Glutamatergic neuron (in vitro differentiated cells): ENCODE measurements around the gene NAALAD2. TPM values are rescaled to one million over a fixed set of nuclear protein-coding genes. Genes with fewer than 3 reads are reported as not detected.
"Not testable (repeated sequence)": the region's sequence is repeated elsewhere in the genome, so short reads cannot be mapped to it uniquely, and the experiment has no call there.

Source experiments
- DNase-seq: peaks from one replicate; pipeline ENCODE4 v3.0.0; 2022
- H3K27ac Mint-ChIP-seq: one replicate; pipeline ENCODE4 v1.8.0; 2020; ENCODE audit warnings: mild to moderate bottlenecking, mixed read lengths, inconsistent platforms; ENCODE audit not compliant: unreplicated experiment
- H3K27me3 Mint-ChIP-seq: one replicate; pipeline ENCODE4 v1.8.0; 2020; ENCODE audit warnings: mild to moderate bottlenecking, moderate library complexity, mixed read lengths, inconsistent platforms; ENCODE audit not compliant: unreplicated experiment
- H3K36me3 Mint-ChIP-seq: one replicate; pipeline ENCODE4 v1.8.0; 2020; ENCODE audit warnings: mild to moderate bottlenecking, mixed read lengths, inconsistent platforms; ENCODE audit not compliant: unreplicated experiment
- H3K4me1 Mint-ChIP-seq: one replicate; pipeline ENCODE4 v1.8.0; 2020; ENCODE audit warnings: mild to moderate bottlenecking, low read depth, mixed read lengths, inconsistent platforms; ENCODE audit not compliant: unreplicated experiment
- H3K4me3 Mint-ChIP-seq: one replicate; pipeline ENCODE4 v1.8.0; 2020; ENCODE audit warnings: mild to moderate bottlenecking, mixed read lengths, inconsistent platforms; ENCODE audit not compliant: unreplicated experiment
- H3K9me3 Mint-ChIP-seq: one replicate; pipeline ENCODE4 v1.8.0; 2020; ENCODE audit warnings: mild to moderate bottlenecking, moderate library complexity, mixed read lengths, inconsistent platforms; ENCODE audit not compliant: unreplicated experiment
- CTCF ChIP-seq: fragments of 200-600 bp; sonication (generic); IDR thresholded peaks from one replicate; pipeline ENCODE4 v1.5.0; 2021; ENCODE audit not compliant: partially characterized antibody, unreplicated experiment
- total RNA-seq: library from RNA; stranded (reverse); fragmentation: NEBNext Ultra II Directional; extraction: Animal tissue kit (Norgen Biotek cat#: 25700); gene quantifications from one replicate; pipeline ENCODE4 v1.2.1, GENCODE V29; 2021; ENCODE audit not compliant: unreplicated experiment

NAALAD2 gene
- total RNA-seq, 1 donor from 2014 or later, result 7.2 TPM

DNA sequence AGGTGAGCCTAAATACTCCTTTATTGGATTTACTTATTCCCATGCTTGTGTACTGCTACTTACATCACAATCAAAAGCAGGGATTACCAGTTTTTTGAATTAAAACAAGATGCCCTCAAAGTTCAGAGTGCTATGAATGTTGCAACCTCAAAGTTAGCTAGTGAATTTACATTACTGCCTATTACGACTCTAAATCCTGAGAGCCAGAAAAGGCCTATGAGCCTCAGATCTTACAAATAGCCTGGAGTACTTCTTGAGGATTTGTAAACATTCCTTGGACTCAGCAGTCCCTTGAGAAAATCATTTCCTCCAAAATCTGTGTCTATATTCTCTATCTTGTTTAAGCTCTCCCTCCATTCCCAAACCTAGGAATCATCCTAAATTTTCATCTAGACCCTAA lies 62.9 kb downstream of the NAALAD2 start:
- H3K9me3 Mint-ChIP-seq, result no peaks in the 10 kb centered on the region
- no peak overlapping the region for H3K4me3 Mint-ChIP-seq
- no peak for DNase-seq
- no peak for TF ChIP-seq CTCF
- H3K4me1 Mint-ChIP-seq, result no peaks in the 10 kb centered on the region
- no peaks in the 10 kb centered on the region for H3K36me3 Mint-ChIP-seq
- H3K27me3 Mint-ChIP-seq, result no peaks in the 10 kb centered on the region
- no peak overlapping the region for H3K27ac Mint-ChIP-seq

DNA sequence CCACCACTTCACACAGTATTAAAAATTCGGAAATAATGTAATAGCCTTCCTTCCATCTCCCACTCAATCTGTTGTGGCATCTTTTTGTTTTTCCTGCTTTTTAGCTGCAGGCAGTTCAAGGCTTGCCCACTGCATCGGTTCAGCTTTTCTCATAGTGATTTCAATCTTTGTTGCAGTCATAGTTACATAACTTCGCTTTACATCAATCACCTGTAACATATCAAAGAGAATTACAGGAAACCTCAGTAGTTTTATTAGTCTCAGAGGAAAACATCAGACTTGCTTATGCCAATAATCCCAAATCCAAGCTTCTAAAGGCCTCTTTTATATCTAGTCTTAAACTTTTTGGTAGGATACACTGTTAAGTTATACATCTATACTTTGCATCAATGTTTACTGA lies 67.9 kb downstream of the NAALAD2 start:
- H3K27ac Mint-ChIP-seq, result no peak overlapping the region
- no peak for DNase-seq
- TF ChIP-seq CTCF, result no peak
- no peaks in the 10 kb centered on the region for H3K36me3 Mint-ChIP-seq
- no peaks in the 10 kb centered on the region for H3K27me3 Mint-ChIP-seq
- H3K4me3 Mint-ChIP-seq, result no peak overlapping the region
- H3K4me1 Mint-ChIP-seq, result no peaks in the 10 kb centered on the region
- H3K9me3 Mint-ChIP-seq, result no peaks in the 10 kb centered on the region

GRCh38 chr11:90204407-90204806 lies 69.9 kb downstream of the NAALAD2 start:
- Mint-ChIP-seq H3K9me3 (no peaks in the 10 kb centered on the region), H3K36me3 (no peaks in the 10 kb centered on the region), H3K27me3 (no peaks in the 10 kb centered on the region), H3K27ac (no peak overlapping the region), H3K4me1 (no peaks in the 10 kb centered on the region), H3K4me3 (no peak overlapping the region)
- no peak for DNase-seq
- TF ChIP-seq CTCF, result no peak

DNA sequence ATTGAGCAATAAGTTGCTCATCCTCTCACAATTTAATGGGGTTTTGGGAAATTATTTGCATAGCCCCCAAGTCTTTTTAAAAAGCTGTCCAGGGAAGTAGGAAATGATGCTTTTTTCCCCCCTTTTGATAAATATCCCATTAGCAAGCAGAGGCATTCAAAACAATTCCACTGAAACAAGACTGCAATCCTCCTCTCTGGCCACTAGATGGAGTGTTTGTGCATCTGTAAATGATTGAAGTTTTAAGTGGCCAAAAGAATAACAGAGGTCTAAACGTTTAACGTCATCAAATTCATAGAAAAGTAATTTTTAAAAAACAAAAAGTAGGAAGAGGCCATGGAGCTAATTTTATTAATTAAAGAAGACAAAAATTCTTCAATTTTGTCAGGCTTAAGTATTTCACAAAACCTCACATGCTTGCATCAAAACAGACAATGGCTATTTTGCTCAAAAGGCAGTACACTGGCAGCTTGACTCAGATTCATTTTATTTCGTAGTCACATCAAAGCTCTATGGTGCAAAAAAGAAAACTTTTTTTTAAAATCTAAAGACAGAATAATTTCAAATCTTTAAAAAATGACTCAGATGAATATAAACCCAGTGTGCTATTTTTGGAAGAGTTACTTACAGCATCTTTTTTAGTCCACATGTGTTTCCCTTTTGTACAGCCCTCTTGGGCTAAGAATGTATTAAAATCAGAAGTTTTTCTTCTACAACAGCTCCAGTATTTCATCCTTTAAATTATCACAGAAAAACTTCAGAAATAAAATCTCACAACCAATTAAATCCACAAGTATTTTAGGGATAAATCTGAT lies 70.6 kb downstream of the NAALAD2 start:
- H3K9me3 Mint-ChIP-seq, result no peaks in the 10 kb centered on the region

GRCh38 chr11:90207992-90208391 lies 73.5 kb downstream of the NAALAD2 start:
- not testable (repeated sequence) for DNase-seq, H3K36me3 Mint-ChIP-seq, H3K27ac Mint-ChIP-seq, H3K27me3 Mint-ChIP-seq, H3K4me1 Mint-ChIP-seq, H3K4me3 Mint-ChIP-seq, H3K9me3 Mint-ChIP-seq

More for the DNA sequence above, 70.6 kb downstream of the NAALAD2 start:
- TF ChIP-seq CTCF, result peak; percentile 92
- no peak overlapping the region for H3K4me3 Mint-ChIP-seq
- H3K36me3 Mint-ChIP-seq, result no peaks in the 10 kb centered on the region
- H3K27ac Mint-ChIP-seq, result no peak overlapping the region
- H3K4me1 Mint-ChIP-seq, result no peaks in the 10 kb centered on the region
- no peak for DNase-seq
- H3K27me3 Mint-ChIP-seq, result no peaks in the 10 kb centered on the region
